ENCODE results near the gene NFXL1.

DNA sequence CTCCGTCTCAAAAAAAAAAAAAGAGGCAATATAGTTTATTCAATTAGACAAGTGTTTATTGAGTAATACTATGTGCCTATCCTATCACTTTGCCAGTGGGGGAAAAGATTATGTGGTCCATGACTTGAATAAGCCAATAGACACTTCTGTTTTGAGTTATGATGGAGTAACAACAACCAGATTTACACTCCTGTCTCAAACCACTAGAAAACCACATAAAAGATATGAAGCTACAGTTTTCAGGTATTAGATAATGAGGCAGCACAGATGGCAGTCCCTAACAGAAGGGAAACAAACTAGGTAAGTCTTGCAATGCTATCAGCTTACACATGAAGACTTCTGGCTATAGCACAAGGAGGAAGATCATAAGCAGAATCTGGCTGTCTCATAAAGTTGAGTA lies 22.5 kb downstream of the NFXL1 start:
- TF ChIP-seq POLR2AphosphoS5 (IDR thresholded peaks at IDR 0.05; ENCODE audit: low read depth, low read length), result no peak
- no peak for TF ChIP-seq TAF1 (IDR thresholded peaks at IDR 0.05; ENCODE audit: borderline replicate concordance, low read depth, low read length)
